Hepatocyte (in vitro differentiated cells): ENCODE measurements around the gene TTL.

Source experiments
- EZH2 ChIP-seq: fragments of 200-600 bp; sonication (generic); IDR thresholded peaks from 2 replicates; pipeline ENCODE4 v1.6.1; 2016; ENCODE audit warnings: antibody characterized with exemption, mild to moderate bottlenecking, borderline replicate concordance
- TF ChIP-seq, protein P1 (sequence below): fragments of 200-600 bp; sonication (generic); IDR thresholded peaks from 2 replicates; pipeline ENCODE4 v1.5.1; 2016; ENCODE audit warnings: antibody characterized with exemption, mild to moderate bottlenecking; ENCODE audit not compliant: poor library complexity

DNA sequence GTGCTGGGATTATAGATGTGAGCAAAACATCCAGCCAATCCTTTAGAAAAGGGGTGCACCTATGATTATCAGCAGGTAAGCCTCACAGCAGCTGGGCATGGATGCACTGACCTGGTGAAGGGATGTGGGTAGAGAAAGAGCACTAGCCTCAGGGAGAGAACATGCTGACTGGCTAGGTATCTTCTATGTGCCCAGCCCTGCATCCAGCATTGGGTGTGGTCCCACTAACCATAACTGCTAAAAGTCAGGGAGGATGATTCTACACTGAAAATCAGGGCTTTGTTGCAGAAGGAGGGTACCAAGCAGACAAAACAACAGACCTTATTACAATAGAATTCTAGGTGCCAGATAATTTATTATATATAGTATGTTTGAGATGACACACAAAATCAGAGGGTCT is 27.4 kb upstream of the TTL start:
- TF ChIP-seq, protein P1, sequence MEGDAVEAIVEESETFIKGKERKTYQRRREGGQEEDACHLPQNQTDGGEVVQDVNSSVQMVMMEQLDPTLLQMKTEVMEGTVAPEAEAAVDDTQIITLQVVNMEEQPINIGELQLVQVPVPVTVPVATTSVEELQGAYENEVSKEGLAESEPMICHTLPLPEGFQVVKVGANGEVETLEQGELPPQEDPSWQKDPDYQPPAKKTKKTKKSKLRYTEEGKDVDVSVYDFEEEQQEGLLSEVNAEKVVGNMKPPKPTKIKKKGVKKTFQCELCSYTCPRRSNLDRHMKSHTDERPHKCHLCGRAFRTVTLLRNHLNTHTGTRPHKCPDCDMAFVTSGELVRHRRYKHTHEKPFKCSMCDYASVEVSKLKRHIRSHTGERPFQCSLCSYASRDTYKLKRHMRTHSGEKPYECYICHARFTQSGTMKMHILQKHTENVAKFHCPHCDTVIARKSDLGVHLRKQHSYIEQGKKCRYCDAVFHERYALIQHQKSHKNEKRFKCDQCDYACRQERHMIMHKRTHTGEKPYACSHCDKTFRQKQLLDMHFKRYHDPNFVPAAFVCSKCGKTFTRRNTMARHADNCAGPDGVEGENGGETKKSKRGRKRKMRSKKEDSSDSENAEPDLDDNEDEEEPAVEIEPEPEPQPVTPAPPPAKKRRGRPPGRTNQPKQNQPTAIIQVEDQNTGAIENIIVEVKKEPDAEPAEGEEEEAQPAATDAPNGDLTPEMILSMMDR: no peak
- no peak for TF ChIP-seq EZH2
